GM13977 (cell line): ENCODE results near the gene THSD7A.

Experiments used
- DNase-seq: peaks from one replicate; pipeline ENCODE4 v3.0.0; 2012; ENCODE audit warnings: low spot score
- CTCF ChIP-seq: IDR thresholded peaks from 2 replicates; pipeline ENCODE4 v1.5.1; 2012; ENCODE audit warnings: mild to moderate bottlenecking, control low read depth; ENCODE audit not compliant: insufficient read depth; ENCODE audit errors: extremely low read depth, missing control alignments
- in situ Hi-C: fragments of 300-500 bp; cut with MboI; formaldehyde crosslinking; loops from one replicate; pipeline ENCODE4 v1.12.0; 2022; ENCODE audit warnings: low sequenced_read_pairs, low pct_unique_long_range_greater_than_20kb, mixed read lengths, inconsistent platforms; ENCODE audit not compliant: unreplicated experiment

THSD7A gene

GRCh38 chr7:11743548-11743947, 88.5 kb downstream of the THSD7A start:
- TF ChIP-seq CTCF = no peak
- in situ Hi-C loops = no loop called here
- DNase-seq = no peak

- no peak for DNase-seq
- in situ Hi-C loops = no loop called here
- no peak for TF ChIP-seq CTCF
Observed at GRCh38 chr7:11743016-11743415, 89.0 kb downstream of the THSD7A start.

GRCh38 chr7:11742496-11742895, 89.5 kb downstream of the THSD7A start:
- TF ChIP-seq CTCF = no peak
- no peak for DNase-seq
- in situ Hi-C loops = no loop called here

- in situ Hi-C loops = no loop called here
- no peak for DNase-seq
- no peak for TF ChIP-seq CTCF
Observed at GRCh38 chr7:11737723-11738122, 94.3 kb downstream of the THSD7A start.

GRCh38 chr7:11732207-11732606, 99.8 kb downstream of the THSD7A start:
- TF ChIP-seq CTCF = no peak
- in situ Hi-C loops = no loop called here
- no peak for DNase-seq

GRCh38 chr7:11730725-11731124, 101.3 kb downstream of the THSD7A start:
- no peak for TF ChIP-seq CTCF
- in situ Hi-C loops = no loop called here
- no peak for DNase-seq

GRCh38 chr7:11727864-11728263, 104.1 kb downstream of the THSD7A start:
- in situ Hi-C loops = no loop called here
- no peak for DNase-seq
- no peak for TF ChIP-seq CTCF
